ENCODE measurements around the gene PLA2G6.

The PLA2G6 gene

GRCh38 chr22:38223289-38223960 is 41.8 kb upstream of the PLA2G6 start:
- H3K9me3 ChIP-seq (ENCODE audit: insufficient read depth, low read depth, low read length): no peaks in the 10 kb centered on the region
- peaks cover 2% of the 10 kb centered on the region for H3K4me1 ChIP-seq (ENCODE audit: insufficient read depth, low read length, poor library complexity, severe bottlenecking)
- H3K4me2 ChIP-seq (ENCODE audit: low read depth, low read length, poor library complexity, severe bottlenecking): no peak overlapping the region
- no peaks in the 10 kb centered on the region for H3K9me2 ChIP-seq (replicated peaks; ENCODE audit: low read depth, low read length)
- H3K27me3 ChIP-seq (ENCODE audit: insufficient read depth, low read length, poor library complexity, severe bottlenecking): no peaks in the 10 kb centered on the region
- no peak overlapping the region for H3K9ac ChIP-seq (ENCODE audit: low read depth, low read length, poor library complexity, severe bottlenecking)
- H2AFZ ChIP-seq (ENCODE audit: low read length): no peak overlapping the region
- H4K20me1 ChIP-seq (ENCODE audit: insufficient read depth, low read length, poor library complexity, severe bottlenecking): no peaks in the 10 kb centered on the region
- peak; percentile 20; the same call in 1 of the 2 replicates for TF ChIP-seq CTCF (conservative IDR thresholded peaks at IDR 0.05; ENCODE audit: low read length)
- TF ChIP-seq EZH2phosphoT487 (IDR thresholded peaks at IDR 0.05; ENCODE audit: borderline replicate concordance): no peak
- H3K79me2 ChIP-seq (ENCODE audit: insufficient read depth, low read length): no peaks in the 10 kb centered on the region
- H3K4me3 ChIP-seq (ENCODE audit: low read length, poor library complexity, severe bottlenecking): no peak overlapping the region
- no peaks in the 10 kb centered on the region for H3F3A ChIP-seq (ENCODE audit: low read depth)
- H3K36me3 ChIP-seq (ENCODE audit: insufficient read depth, low read length): no peaks in the 10 kb centered on the region; the same call in 1 of the 2 replicates

GRCh38 chr22:38222797-38223119 is 41.1 kb upstream of the PLA2G6 start:
- H3K9me2 ChIP-seq (replicated peaks; ENCODE audit: low read depth, low read length): no peaks in the 10 kb centered on the region
- no peaks in the 10 kb centered on the region for H4K20me1 ChIP-seq (ENCODE audit: insufficient read depth, low read length, poor library complexity, severe bottlenecking)
- H3K79me2 ChIP-seq (ENCODE audit: insufficient read depth, low read length): no peaks in the 10 kb centered on the region
- no peak overlapping the region for H3K9ac ChIP-seq (ENCODE audit: low read depth, low read length, poor library complexity, severe bottlenecking)
- H3K4me3 ChIP-seq (ENCODE audit: low read length, poor library complexity, severe bottlenecking): no peak overlapping the region
- H2AFZ ChIP-seq (ENCODE audit: low read length): no peak overlapping the region
- H3K36me3 ChIP-seq (ENCODE audit: insufficient read depth, low read length): no peaks in the 10 kb centered on the region; the same call in 1 of the 2 replicates
- peaks cover 2% of the 10 kb centered on the region for H3K4me1 ChIP-seq (ENCODE audit: insufficient read depth, low read length, poor library complexity, severe bottlenecking)
- no peaks in the 10 kb centered on the region for H3F3A ChIP-seq (ENCODE audit: low read depth)
- no peak overlapping the region for H3K4me2 ChIP-seq (ENCODE audit: low read depth, low read length, poor library complexity, severe bottlenecking)
- TF ChIP-seq EZH2phosphoT487 (IDR thresholded peaks at IDR 0.05; ENCODE audit: borderline replicate concordance) (no peak), CTCF (conservative IDR thresholded peaks at IDR 0.05; ENCODE audit: low read length) (no peak)
- H3K9me3 ChIP-seq (ENCODE audit: insufficient read depth, low read depth, low read length): no peaks in the 10 kb centered on the region
- no peaks in the 10 kb centered on the region for H3K27me3 ChIP-seq (ENCODE audit: insufficient read depth, low read length, poor library complexity, severe bottlenecking)

GRCh38 chr22:38221908-38222796 is 40.5 kb upstream of the PLA2G6 start:
- Histone ChIP-seq H3K79me2 (ENCODE audit: insufficient read depth, low read length) (no peaks in the 10 kb centered on the region), H3K9me3 (ENCODE audit: insufficient read depth, low read depth, low read length) (no peaks in the 10 kb centered on the region), H3K4me2 (ENCODE audit: low read depth, low read length, poor library complexity, severe bottlenecking) (no peak overlapping the region), H2AFZ (ENCODE audit: low read length) (no peak overlapping the region), H3K36me3 (ENCODE audit: insufficient read depth, low read length) (no peaks in the 10 kb centered on the region; the same call in 1 of the 2 replicates), H3K9me2 (replicated peaks; ENCODE audit: low read depth, low read length) (no peaks in the 10 kb centered on the region), H4K20me1 (ENCODE audit: insufficient read depth, low read length, poor library complexity, severe bottlenecking) (no peaks in the 10 kb centered on the region), H3K4me3 (ENCODE audit: low read length, poor library complexity, severe bottlenecking) (no peak overlapping the region), H3F3A (ENCODE audit: low read depth) (no peaks in the 10 kb centered on the region), H3K27me3 (ENCODE audit: insufficient read depth, low read length, poor library complexity, severe bottlenecking) (no peaks in the 10 kb centered on the region), H3K4me1 (ENCODE audit: insufficient read depth, low read length, poor library complexity, severe bottlenecking) (peaks cover 2% of the 10 kb centered on the region), H3K9ac (ENCODE audit: low read depth, low read length, poor library complexity, severe bottlenecking) (no peak overlapping the region)
- 0 out of 2 replicates have a peak, but pooled peaks have one; percentile 18 for TF ChIP-seq CTCF (conservative IDR thresholded peaks at IDR 0.05; ENCODE audit: low read length)
- no peak for TF ChIP-seq EZH2phosphoT487 (IDR thresholded peaks at IDR 0.05; ENCODE audit: borderline replicate concordance)

Data from Loucy (cell line).